NCI-H510A treated with DMSO at 0.1 percent for 48 hours (cell line): ENCODE results near the gene SEM1.
A peak's percentile ranks its signal among the peaks of the same experiment; 100 is the strongest.
"Not testable (repeated sequence)": the region's sequence is repeated elsewhere in the genome, so short reads cannot be mapped to it uniquely, and the experiment has no call there.

Experiments
- DNase-seq: peaks from one replicate; lab custom pipeline; 2025; lab: John Stamatoyannopoulos, UW

The SEM1 gene

GRCh38 chr7:96663457-96663856 lies 46.2 kb downstream of the SEM1 start:
- no peak for DNase-seq

GRCh38 chr7:96662151-96662550 lies 47.5 kb downstream of the SEM1 start:
- not testable (repeated sequence) for DNase-seq

GRCh38 chr7:96658022-96658412 lies 51.6 kb downstream of the SEM1 start:
- no peak for DNase-seq

GRCh38 chr7:96657347-96658021 lies 52.2 kb downstream of the SEM1 start:
- DNase-seq = no peak

GRCh38 chr7:96655956-96656355 lies 53.7 kb downstream of the SEM1 start:
- DNase-seq = no peak

- DNase-seq = peak; percentile 49
Observed at GRCh38 chr7:96654630-96655188, 54.9 kb downstream of the SEM1 start.

- no peak for DNase-seq
Observed at GRCh38 chr7:96649981-96650380, 59.7 kb downstream of the SEM1 start.

- DNase-seq = no peak
Observed at GRCh38 chr7:96648784-96649183, 60.9 kb downstream of the SEM1 start.

GRCh38 chr7:96647733-96648132 lies 61.9 kb downstream of the SEM1 start:
- DNase-seq = no peak

- no peak for DNase-seq
Observed at GRCh38 chr7:96645084-96645483, 64.6 kb downstream of the SEM1 start.

GRCh38 chr7:96643436-96643835 lies 66.2 kb downstream of the SEM1 start:
- not testable (repeated sequence) for DNase-seq

GRCh38 chr7:96640054-96640453 lies 69.6 kb downstream of the SEM1 start:
- DNase-seq = no peak
